Naive thymus-derived CD4-positive, alpha-beta T cell (primary cell): ENCODE data around the gene ZPBP2. TPM values are rescaled to one million over a fixed set of nuclear protein-coding genes. Genes with fewer than 3 reads are reported as not detected.
A peak's percentile ranks its signal among the peaks of the same experiment; 100 is the strongest.

ENCODE experiments used
- ATAC-seq: fragments of 150-1000 bp; cut with Tn5 transposase; 2 replicates; pipeline ENCODE4 v1.10.0; 2021; ENCODE audit warnings: mild to moderate bottlenecking, moderate library complexity
- CTCF ChIA-PET: fragments of 350-600 bp; sonication (Branson Sonifier 250); formaldehyde crosslinking; loops from one replicate; lab custom pipeline; 2021; ENCODE audit warnings: antibody characterized with exemption; lab: Charles Lee
- POLR2A ChIA-PET: fragments of 350-600 bp; sonication (Branson Sonifier 250); formaldehyde crosslinking; loops from one replicate; lab custom pipeline; 2021; ENCODE audit warnings: antibody characterized with exemption, inconsistent platforms; lab: Charles Lee
- DNase-seq, 9 donors: peaks; one replicate each; pipeline versions ENCODE4 v3.0.0 to v3.0.0-alpha.2; 2020 to 2022; ENCODE audit warnings: mixed read lengths in 1 of 9
- H3K27ac ChIP-seq: one replicate; pipeline ENCODE4 v1.7.0; 2013; ENCODE audit warnings: mild to moderate bottlenecking, low read depth, low read length, moderate library complexity
- H3K27me3 ChIP-seq, 2 donors: one replicate each; pipeline ENCODE4 v1.7.0; 2013; ENCODE audit warnings: low read length in 2 of 2, mild to moderate bottlenecking in 2 of 2, moderate library complexity in 2 of 2; ENCODE audit not compliant: control insufficient read depth in 2 of 2, insufficient read depth in 2 of 2
- H3K36me3 ChIP-seq, 3 experiments: 1 replicate in 2 of 3; 2 replicates in 1 of 3; pipeline ENCODE4 v1.7.0; 2013; ENCODE audit warnings: low read length in 3 of 3, mild to moderate bottlenecking in 3 of 3, moderate library complexity in 1 of 3; ENCODE audit not compliant: insufficient read depth in 3 of 3, control insufficient read depth in 2 of 3
- H3K4me1 ChIP-seq, 2 donors: one replicate each; pipeline ENCODE4 v1.7.0; 2013; ENCODE audit warnings: low read length in 2 of 2, mild to moderate bottlenecking in 2 of 2, moderate library complexity in 1 of 2; ENCODE audit not compliant: control insufficient read depth in 2 of 2, insufficient read depth in 2 of 2
- H3K4me3 ChIP-seq: 2 replicates; pipeline ENCODE4 v1.7.0; 2013; ENCODE audit warnings: mild to moderate bottlenecking, low read length
- H3K9me3 ChIP-seq, 3 experiments: 1 replicate in 2 of 3; 2 replicates in 1 of 3; pipeline ENCODE4 v1.7.0; 2013; ENCODE audit warnings: low read length in 3 of 3; ENCODE audit not compliant: control insufficient read depth in 2 of 3
- H3K27ac Mint-ChIP-seq, 9 donors: one replicate each; pipeline ENCODE4 v1.8.0; 2020 to 2022; ENCODE audit warnings: mixed read lengths in 9 of 9, mild to moderate bottlenecking in 8 of 9, moderate library complexity in 5 of 9, inconsistent platforms in 2 of 9
- H3K27me3 Mint-ChIP-seq, 5 donors: one replicate each; pipeline ENCODE4 v1.8.0; 2021 to 2022; ENCODE audit warnings: mixed read lengths in 5 of 5, mild to moderate bottlenecking in 1 of 5
- H3K36me3 Mint-ChIP-seq, 5 donors: one replicate each; pipeline ENCODE4 v1.8.0; 2020 to 2022; ENCODE audit warnings: mixed read lengths in 5 of 5, mild to moderate bottlenecking in 3 of 5, inconsistent platforms in 1 of 5
- H3K4me1 Mint-ChIP-seq, 7 donors: one replicate each; pipeline ENCODE4 v1.8.0; 2020 to 2022; ENCODE audit warnings: mixed read lengths in 7 of 7, mild to moderate bottlenecking in 3 of 7, inconsistent platforms in 1 of 7
- H3K4me3 Mint-ChIP-seq, 10 donors: one replicate each; pipeline ENCODE4 v1.8.0; 2020 to 2022; ENCODE audit warnings: mild to moderate bottlenecking in 10 of 10, mixed read lengths in 10 of 10, moderate library complexity in 6 of 10, inconsistent platforms in 2 of 10
- H3K9me3 Mint-ChIP-seq, 11 donors: one replicate each; pipeline ENCODE4 v1.8.0; 2020 to 2022; ENCODE audit warnings: mixed read lengths in 11 of 11, mild to moderate bottlenecking in 4 of 11, inconsistent platforms in 1 of 11, moderate library complexity in 1 of 11
- intact Hi-C, 2 donors: fragments of 100-400 bp; cut with micrococcal nuclease; formaldehyde crosslinking; loops; one replicate each; pipeline ENCODE4 v1.15.1; 2023
- polyA plus RNA-seq, 2 donors: library from polyadenylated mRNA; unstranded; fragments of 300-500 nt; fragmentation: Illumina TruSeq; gene quantifications; one replicate each; pipeline ENCODE4 v1.2.3, GENCODE V29; 2021
- total RNA-seq, 6 experiments: library from RNA in 5 of 6; stranded (reverse) in 5 of 6; gene quantifications; 1 replicate in 5 of 6; 2 replicates in 1 of 6; pipeline ENCODE4 v1.2.3 and lab custom pipeline; 2021 to 2026

ZPBP2 gene
- total and polyA plus RNA-seq, 7 experiments from 2014 or later, result 0.11 to 0.84 (median 0.34) TPM; not detected in 3

DNA sequence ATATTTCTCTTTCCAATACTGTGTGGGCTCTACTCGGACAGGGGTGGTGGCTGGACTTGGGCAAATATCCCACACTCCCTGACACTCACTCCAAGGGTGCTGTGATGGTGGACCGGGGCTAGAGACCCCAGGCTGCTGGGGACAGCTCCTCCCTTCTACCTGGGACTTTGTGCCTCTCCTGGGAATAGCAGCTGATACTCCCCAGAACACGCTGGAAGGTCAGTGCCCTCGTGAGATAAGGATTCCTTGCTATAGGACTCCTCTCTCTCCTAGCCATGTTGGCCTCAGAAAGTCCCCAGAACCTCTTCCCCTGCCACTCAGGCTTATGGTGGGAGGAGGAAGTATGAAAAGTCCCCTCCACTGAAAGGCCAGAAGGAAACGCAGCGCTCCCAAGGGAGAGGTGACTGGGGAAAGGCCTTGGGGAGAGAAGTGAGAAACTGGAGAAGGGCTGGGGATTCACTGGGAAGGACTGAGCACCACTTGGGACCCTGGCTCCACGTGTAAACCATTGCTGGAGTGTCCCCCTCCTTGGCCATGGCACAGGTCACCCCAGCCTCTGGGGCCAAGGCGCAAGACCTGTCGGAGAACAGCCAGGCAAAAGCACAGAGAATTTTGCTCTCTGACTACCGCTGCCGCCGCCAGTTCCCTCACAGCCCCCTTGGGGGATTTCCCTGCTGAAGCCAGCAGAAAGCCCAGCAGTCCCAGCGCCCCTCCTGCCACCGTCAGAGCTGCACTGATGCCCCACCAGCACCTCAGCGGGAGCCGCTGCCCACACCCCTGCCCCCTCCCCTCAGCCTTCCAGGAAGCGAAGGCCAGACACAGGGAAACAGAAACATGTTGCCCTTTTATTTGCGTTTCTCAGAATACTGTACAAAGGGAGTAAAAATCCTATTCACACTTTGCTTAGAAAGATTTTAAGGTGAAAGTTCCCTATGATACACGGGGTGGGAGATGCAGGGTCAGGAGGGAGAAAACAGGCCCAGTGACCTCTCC lies 52.5 kb downstream of the ZPBP2 start:
- Histone ChIP-seq H3K36me3 (peaks cover 15 to 54% (median 22%) of the 10 kb centered on the region in 3 experiments), H3K27me3 (no peaks in the 10 kb centered on the region), H3K9me3 (no peaks in the 10 kb centered on the region), H3K4me3 (no peak overlapping the region), H3K4me1 (peaks cover 49 to 64% of the 10 kb centered on the region in 2 donors), H3K27ac (peak overlapping the region; percentile 87)
- peak; percentile 73 for ATAC-seq
- peak in 3 of 9 donors; percentile 27 to 53 (median 41) for DNase-seq
- CTCF ChIA-PET, result interaction anchor here (0.6 kb wide), 1 partner anchor 456 kb away, joined by 3 read pairs; no protein-coding TSS in a partner anchor
- H3K4me3 Mint-ChIP-seq, result peak overlapping the region in 9 of 10 donors; percentile 34 to 97 (median 59)
- POLR2A ChIA-PET, result no interaction called here
- H3K9me3 Mint-ChIP-seq, result no peaks in the 10 kb centered on the region
- peak overlapping the region; percentile 54 to 96 (median 91) for H3K27ac Mint-ChIP-seq
- H3K36me3 Mint-ChIP-seq, result peaks cover 11 to 74% (median 41%) of the 10 kb centered on the region in 5 donors
- H3K4me1 Mint-ChIP-seq, result peaks cover 21 to 84% (median 78%) of the 10 kb centered on the region in 7 donors
- intact Hi-C loops, result no loop called here
- no peaks in the 10 kb centered on the region for H3K27me3 Mint-ChIP-seq

DNA sequence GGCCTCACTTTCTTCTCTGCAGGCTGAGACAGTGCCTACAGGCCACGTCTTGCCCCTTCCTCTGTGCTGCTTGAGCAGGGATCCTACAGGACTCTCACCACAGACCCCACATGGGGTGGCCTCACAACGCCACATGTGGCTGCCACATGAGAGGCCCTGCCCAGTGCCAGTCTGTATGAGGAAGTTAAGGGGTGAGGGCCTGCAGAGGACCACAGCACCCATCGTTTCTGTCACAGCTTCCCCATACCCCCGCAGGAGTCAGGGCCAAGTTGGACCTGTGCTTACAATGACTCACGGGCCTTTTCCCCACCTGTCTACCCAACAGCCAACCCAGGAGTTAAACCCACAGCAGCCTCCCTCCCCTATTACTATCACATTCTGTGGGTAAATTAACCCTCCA lies 53.3 kb downstream of the ZPBP2 start:
- Mint-ChIP-seq H3K27me3 (no peaks in the 10 kb centered on the region), H3K36me3 (peaks cover 11 to 76% (median 39%) of the 10 kb centered on the region in 5 donors), H3K4me1 (peaks cover 21 to 89% (median 81%) of the 10 kb centered on the region in 7 donors), H3K9me3 (no peaks in the 10 kb centered on the region), H3K27ac (peak overlapping the region in 8 of 9 donors; percentile 54 to 96 (median 92)), H3K4me3 (peak overlapping the region in 8 of 10 donors; percentile 18 to 97 (median 61))
- DNase-seq (no peak), ATAC-seq (no peak)
- Histone ChIP-seq H3K4me3 (no peak overlapping the region), H3K27me3 (no peaks in the 10 kb centered on the region), H3K36me3 (peaks cover 15 to 54% (median 22%) of the 10 kb centered on the region in 3 experiments), H3K9me3 (no peaks in the 10 kb centered on the region), H3K27ac (peak overlapping the region; percentile 87), H3K4me1 (peaks cover 57 to 72% of the 10 kb centered on the region in 2 donors)
- POLR2A ChIA-PET, result interaction anchor here (0.7 kb wide), 1 partner anchor 12 kb away, joined by 4 read pairs; no protein-coding TSS in a partner anchor
- CTCF ChIA-PET, result interaction anchor here (0.6 to 1.4 kb wide), 2 partner anchors 49 to 456 kb away, joined by 3 to 4 read pairs; no protein-coding TSS in a partner anchor
- intact Hi-C loops, result no loop called here

DNA sequence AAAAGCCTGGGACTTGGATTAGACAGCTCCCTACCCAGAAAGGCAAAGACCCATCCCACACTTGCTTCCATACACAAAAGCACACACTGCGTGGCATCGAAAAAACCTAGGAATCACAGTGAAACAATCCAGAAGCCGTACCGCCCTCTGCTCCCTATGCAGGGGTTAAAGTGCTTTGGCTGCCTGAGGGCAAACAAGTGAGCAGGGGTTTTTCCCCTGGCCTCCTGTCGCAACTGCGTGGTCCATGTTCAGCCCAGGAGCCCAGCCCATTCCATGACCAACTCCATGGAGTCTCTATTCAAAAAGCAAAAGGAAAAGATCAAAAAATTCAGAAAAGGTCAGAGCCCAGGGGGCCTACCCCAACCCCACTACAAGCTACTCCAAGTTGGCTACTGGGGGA lies 54.0 kb downstream of the ZPBP2 start:
- ATAC-seq (no peak), DNase-seq (no peak)
- no peaks in the 10 kb centered on the region for H3K27me3 ChIP-seq
- intact Hi-C loops, result no loop called here
- H3K36me3 Mint-ChIP-seq, result peaks cover 11 to 74% (median 36%) of the 10 kb centered on the region in 5 donors
- H3K36me3 ChIP-seq, result peaks cover 15 to 60% (median 19%) of the 10 kb centered on the region in 3 experiments
- H3K27me3 Mint-ChIP-seq, result no peaks in the 10 kb centered on the region
- ChIA-PET CTCF (interaction anchor here (1.4 to 1.6 kb wide), 2 partner anchors 50 to 300 kb away, joined by 4 read pairs; no protein-coding TSS in a partner anchor), POLR2A (interaction anchor here (0.7 to 1.5 kb wide), 2 partner anchors 13 to 191 kb away, joined by 4 read pairs; no protein-coding TSS in a partner anchor)
- H3K9me3 ChIP-seq, result no peaks in the 10 kb centered on the region
- peak overlapping the region; percentile 54 to 96 (median 91) for H3K27ac Mint-ChIP-seq
- H3K9me3 Mint-ChIP-seq, result no peaks in the 10 kb centered on the region
- H3K4me3 Mint-ChIP-seq, result peak overlapping the region; percentile 38 to 97 (median 58)
- peaks cover 21 to 87% (median 81%) of the 10 kb centered on the region in 7 donors for H3K4me1 Mint-ChIP-seq
- no peak overlapping the region for H3K4me3 ChIP-seq
- H3K27ac ChIP-seq, result peak overlapping the region; percentile 87
- H3K4me1 ChIP-seq, result peaks cover 59 to 72% of the 10 kb centered on the region in 2 donors

DNA sequence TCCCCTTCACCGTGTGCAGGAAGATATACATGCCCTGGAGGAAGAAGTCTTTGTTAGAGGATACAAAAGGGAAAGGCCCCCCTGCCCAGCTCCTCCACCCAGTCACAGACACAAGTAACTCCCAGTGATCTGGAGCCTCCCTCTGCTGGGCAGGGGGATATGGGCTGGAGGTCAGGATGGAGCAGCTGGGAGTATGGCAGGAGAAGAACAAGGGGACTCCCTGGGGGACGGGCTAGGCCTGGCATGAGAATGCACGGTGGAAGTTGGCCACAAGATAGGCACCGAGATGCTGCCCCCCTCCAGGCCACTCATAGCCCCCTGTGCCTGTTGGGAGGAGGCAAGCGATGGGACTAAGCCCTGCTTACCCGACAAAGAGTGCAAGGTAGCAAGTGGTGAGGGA lies 55.2 kb downstream of the ZPBP2 start:
- peaks cover 15 to 64% (median 16%) of the 10 kb centered on the region in 3 experiments for H3K36me3 ChIP-seq
- intact Hi-C loops, result no loop called here

DNA sequence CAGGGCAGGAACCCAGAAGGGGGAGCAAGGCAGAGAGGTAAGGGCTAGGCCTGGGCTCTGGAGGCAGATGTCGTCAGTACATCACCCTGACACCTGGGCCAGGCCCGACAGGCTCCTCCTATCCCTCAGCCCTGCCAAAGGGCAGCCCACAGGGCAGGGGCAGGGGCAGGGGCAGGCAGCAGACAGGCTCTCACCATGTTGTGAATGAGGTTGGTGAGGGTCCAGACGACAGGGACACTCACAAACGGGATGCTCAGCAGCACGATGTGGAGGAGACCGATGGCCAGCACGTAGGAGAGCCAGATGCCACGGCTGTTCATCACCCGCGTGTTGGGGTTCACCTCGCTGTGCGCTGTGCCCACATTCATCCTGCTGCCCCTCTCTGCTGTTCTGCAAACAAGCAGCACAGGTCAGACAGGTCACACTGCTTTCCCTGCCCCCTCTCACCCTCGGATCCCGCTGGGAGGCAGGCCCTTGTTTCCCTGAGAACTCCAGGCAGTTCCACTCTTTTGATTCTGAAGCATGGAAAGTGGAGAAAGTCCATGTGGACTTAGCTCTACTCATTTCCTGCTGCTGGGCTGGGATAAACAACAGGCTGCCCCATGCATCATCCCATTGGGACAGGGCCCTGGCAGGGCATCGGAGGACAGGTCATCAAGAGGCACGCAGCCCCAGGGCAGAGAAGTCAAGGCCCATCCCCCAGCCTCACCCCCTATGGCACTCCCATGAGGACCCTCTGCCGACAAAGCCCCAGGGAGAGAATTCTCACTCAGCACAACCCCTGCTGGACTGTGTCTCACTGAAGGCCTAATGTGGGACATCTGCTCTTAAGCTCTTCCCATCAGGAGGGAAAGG lies 56.1 kb downstream of the ZPBP2 start:
- Histone ChIP-seq H3K9me3 (no peaks in the 10 kb centered on the region), H3K27me3 (no peaks in the 10 kb centered on the region), H3K4me1 (peaks cover 67 to 75% of the 10 kb centered on the region in 2 donors), H3K27ac (peak overlapping the region; percentile 87), H3K4me3 (peak overlapping the region; percentile 82), H3K36me3 (peaks cover 15 to 61% (median 16%) of the 10 kb centered on the region in 3 experiments)
- ATAC-seq (no peak), DNase-seq (no peak)
- CTCF ChIA-PET, result interaction anchor here (0.6 to 1.6 kb wide), 3 partner anchors 44 to 302 kb away, joined by 3 to 4 read pairs (median 4); no protein-coding TSS in a partner anchor
- Mint-ChIP-seq H3K4me1 (peaks cover 24 to 80% (median 75%) of the 10 kb centered on the region in 7 donors), H3K36me3 (peaks cover 11 to 57% (median 26%) of the 10 kb centered on the region in 5 donors), H3K27me3 (no peaks in the 10 kb centered on the region), H3K9me3 (no peaks in the 10 kb centered on the region), H3K27ac (peak overlapping the region; percentile 84 to 97 (median 93)), H3K4me3 (peak overlapping the region; percentile 90 to 98 (median 92))
- intact Hi-C loops, result no loop called here
- POLR2A ChIA-PET, result interaction anchor here (0.9 kb wide), 1 partner anchor 28 kb away, joined by 3 read pairs; no protein-coding TSS in a partner anchor

More for the DNA sequence above, 55.2 kb downstream of the ZPBP2 start:
- ChIA-PET CTCF (interaction anchor here (1.6 kb wide), 1 partner anchor 301 kb away, joined by 4 read pairs; no protein-coding TSS in a partner anchor), POLR2A (interaction anchor here (0.8 to 1.5 kb wide), 4 partner anchors 12 to 190 kb away, joined by 3 to 4 read pairs (median 4); no protein-coding TSS in a partner anchor)
- H3K9me3 Mint-ChIP-seq, result no peaks in the 10 kb centered on the region
- peaks cover 26 to 83% (median 81%) of the 10 kb centered on the region in 7 donors for H3K4me1 Mint-ChIP-seq
- Histone ChIP-seq H3K27ac (peak overlapping the region; percentile 87), H3K9me3 (no peaks in the 10 kb centered on the region), H3K4me1 (peaks cover 67 to 74% of the 10 kb centered on the region in 2 donors), H3K27me3 (no peaks in the 10 kb centered on the region), H3K4me3 (no peak overlapping the region)
- peaks cover 11 to 64% (median 31%) of the 10 kb centered on the region in 5 donors for H3K36me3 Mint-ChIP-seq
- no peak for DNase-seq
- H3K27me3 Mint-ChIP-seq, result no peaks in the 10 kb centered on the region
- H3K27ac Mint-ChIP-seq, result peak overlapping the region; percentile 58 to 96 (median 86)
- H3K4me3 Mint-ChIP-seq, result peak overlapping the region; percentile 29 to 97 (median 62)
- ATAC-seq, result no peak
